Ovary (tissue), 3 donors: ENCODE data around the gene SLC27A3.

Experiments
- POLR2A ChIP-seq: fragments of 450-650 bp; IDR thresholded peaks from one replicate; pipeline ENCODE4 v1.6.1; 2017; ENCODE audit warnings: antibody characterized with exemption, mild to moderate bottlenecking, moderate library complexity
- TF ChIP-seq, protein P1 (sequence below), 3 donors: fragments of 450-650 bp in 2 of 3; fragments of 200-600 bp in 1 of 3; IDR thresholded peaks; one replicate each; pipeline versions ENCODE4 v1.5.1 to v1.8.0; 2016 to 2022; ENCODE audit warnings: antibody characterized with exemption in 3 of 3, mild to moderate bottlenecking in 1 of 3
- donor health status: DM: no; HTN: no; CAD: no.

DNA sequence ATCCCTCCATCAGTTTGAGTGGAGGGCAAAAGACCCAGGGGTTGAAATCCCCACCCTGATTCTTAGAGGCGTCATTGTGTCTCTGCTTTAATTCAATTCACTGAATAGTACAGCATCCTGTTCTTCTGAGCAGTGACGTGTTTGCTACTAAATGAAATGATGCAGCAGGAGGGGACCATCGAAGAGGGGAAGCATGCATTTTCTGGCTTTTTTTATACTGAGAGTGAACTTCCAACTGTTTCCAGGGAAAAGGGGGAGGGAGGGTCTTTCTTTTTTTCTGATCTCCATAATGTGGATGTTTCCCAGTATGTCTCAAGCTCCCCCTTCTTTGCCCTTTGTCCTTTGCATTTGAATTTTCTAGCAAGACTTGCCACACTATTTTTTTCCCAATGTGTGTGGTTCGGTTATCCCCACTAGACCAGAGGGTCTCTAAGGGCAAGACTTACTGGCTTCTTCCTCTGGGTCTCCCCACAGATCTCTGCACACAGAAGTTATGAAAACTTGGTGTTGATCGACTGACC lies 44.7 kb upstream of the SLC27A3 start:
- no peak for TF ChIP-seq POLR2A
- TF ChIP-seq, protein P1, sequence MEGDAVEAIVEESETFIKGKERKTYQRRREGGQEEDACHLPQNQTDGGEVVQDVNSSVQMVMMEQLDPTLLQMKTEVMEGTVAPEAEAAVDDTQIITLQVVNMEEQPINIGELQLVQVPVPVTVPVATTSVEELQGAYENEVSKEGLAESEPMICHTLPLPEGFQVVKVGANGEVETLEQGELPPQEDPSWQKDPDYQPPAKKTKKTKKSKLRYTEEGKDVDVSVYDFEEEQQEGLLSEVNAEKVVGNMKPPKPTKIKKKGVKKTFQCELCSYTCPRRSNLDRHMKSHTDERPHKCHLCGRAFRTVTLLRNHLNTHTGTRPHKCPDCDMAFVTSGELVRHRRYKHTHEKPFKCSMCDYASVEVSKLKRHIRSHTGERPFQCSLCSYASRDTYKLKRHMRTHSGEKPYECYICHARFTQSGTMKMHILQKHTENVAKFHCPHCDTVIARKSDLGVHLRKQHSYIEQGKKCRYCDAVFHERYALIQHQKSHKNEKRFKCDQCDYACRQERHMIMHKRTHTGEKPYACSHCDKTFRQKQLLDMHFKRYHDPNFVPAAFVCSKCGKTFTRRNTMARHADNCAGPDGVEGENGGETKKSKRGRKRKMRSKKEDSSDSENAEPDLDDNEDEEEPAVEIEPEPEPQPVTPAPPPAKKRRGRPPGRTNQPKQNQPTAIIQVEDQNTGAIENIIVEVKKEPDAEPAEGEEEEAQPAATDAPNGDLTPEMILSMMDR (IDR thresholded peaks at IDR 0.05) = no peak
